Astrocyte (in vitro differentiated cells and primary cell): ENCODE measurements around the gene NRAP.

Experiments
- EZH2 ChIP-seq: IDR thresholded peaks from 2 replicates; pipeline ENCODE4 v1.6.1; 2012; ENCODE audit warnings: mild to moderate bottlenecking, low read length, inconsistent platforms; ENCODE audit not compliant: insufficient read depth
- TF ChIP-seq, protein P1 (sequence below): IDR thresholded peaks from 2 replicates; pipeline ENCODE4 v1.5.1; 2011; ENCODE audit warnings: low read depth, mild to moderate bottlenecking, inconsistent platforms, low read length, moderate library complexity; ENCODE audit not compliant: insufficient read depth

- TF ChIP-seq, protein P1, sequence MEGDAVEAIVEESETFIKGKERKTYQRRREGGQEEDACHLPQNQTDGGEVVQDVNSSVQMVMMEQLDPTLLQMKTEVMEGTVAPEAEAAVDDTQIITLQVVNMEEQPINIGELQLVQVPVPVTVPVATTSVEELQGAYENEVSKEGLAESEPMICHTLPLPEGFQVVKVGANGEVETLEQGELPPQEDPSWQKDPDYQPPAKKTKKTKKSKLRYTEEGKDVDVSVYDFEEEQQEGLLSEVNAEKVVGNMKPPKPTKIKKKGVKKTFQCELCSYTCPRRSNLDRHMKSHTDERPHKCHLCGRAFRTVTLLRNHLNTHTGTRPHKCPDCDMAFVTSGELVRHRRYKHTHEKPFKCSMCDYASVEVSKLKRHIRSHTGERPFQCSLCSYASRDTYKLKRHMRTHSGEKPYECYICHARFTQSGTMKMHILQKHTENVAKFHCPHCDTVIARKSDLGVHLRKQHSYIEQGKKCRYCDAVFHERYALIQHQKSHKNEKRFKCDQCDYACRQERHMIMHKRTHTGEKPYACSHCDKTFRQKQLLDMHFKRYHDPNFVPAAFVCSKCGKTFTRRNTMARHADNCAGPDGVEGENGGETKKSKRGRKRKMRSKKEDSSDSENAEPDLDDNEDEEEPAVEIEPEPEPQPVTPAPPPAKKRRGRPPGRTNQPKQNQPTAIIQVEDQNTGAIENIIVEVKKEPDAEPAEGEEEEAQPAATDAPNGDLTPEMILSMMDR, result no peak
- TF ChIP-seq EZH2, result no peak
These were observed at the start of gene NRAP for GRCh38 chr10:113663908-113664307.
